RPMI7951 (cell line): ENCODE measurements around the gene ASRGL1. TPM values are rescaled to one million over a fixed set of nuclear protein-coding genes. Genes with fewer than 3 reads are reported as not detected.

ENCODE experiments used
- total RNA-seq: library from RNA; depleted of rRNA; stranded (reverse); fragments of >200 nt; shearing (Covaris generic); gene quantifications from 2 replicates; pipeline ENCODE4 v1.2.3, GENCODE V29; 2014; rRNA removed

ASRGL1 gene
- total RNA-seq, 1 experiment from 2014 or later, result 1.9 TPM

Other genes with a start within 250 kb of the ASRGL1 start
- gene INCENP, start 213.4 kb upstream of the ASRGL1 start, total RNA-seq, result 89.0 and 105 TPM in 2 replicates
- not detected in 2 replicates for gene SCGB1D1, start 147.2 kb upstream of the ASRGL1 start, total RNA-seq
- gene SCGB2A1, start 128.8 kb upstream of the ASRGL1 start, total RNA-seq, result not detected in 2 replicates
- not detected in 2 replicates for gene SCGB1D2, start 95.2 kb upstream of the ASRGL1 start, total RNA-seq
- gene SCGB2A2, start 67.3 kb upstream of the ASRGL1 start, total RNA-seq, result not detected in 2 replicates
- not detected in 2 replicates for gene SCGB1D4, start 38.4 kb upstream of the ASRGL1 start, total RNA-seq
- not detected in 2 replicates for gene SCGB1A1, start 81.6 kb downstream of the ASRGL1 start, total RNA-seq
- gene AHNAK, start 209.4 kb downstream of the ASRGL1 start, total RNA-seq, result 184 and 206 TPM in 2 replicates
- gene EEF1G, start 236.4 kb downstream of the ASRGL1 start, total RNA-seq, result 841 and 1,053 TPM in 2 replicates